ENCODE data around the gene KDM6A.

GRCh38 chrX:44897539-44897938, 24.6 kb downstream of the KDM6A start:
- TF ChIP-seq, protein P1, sequence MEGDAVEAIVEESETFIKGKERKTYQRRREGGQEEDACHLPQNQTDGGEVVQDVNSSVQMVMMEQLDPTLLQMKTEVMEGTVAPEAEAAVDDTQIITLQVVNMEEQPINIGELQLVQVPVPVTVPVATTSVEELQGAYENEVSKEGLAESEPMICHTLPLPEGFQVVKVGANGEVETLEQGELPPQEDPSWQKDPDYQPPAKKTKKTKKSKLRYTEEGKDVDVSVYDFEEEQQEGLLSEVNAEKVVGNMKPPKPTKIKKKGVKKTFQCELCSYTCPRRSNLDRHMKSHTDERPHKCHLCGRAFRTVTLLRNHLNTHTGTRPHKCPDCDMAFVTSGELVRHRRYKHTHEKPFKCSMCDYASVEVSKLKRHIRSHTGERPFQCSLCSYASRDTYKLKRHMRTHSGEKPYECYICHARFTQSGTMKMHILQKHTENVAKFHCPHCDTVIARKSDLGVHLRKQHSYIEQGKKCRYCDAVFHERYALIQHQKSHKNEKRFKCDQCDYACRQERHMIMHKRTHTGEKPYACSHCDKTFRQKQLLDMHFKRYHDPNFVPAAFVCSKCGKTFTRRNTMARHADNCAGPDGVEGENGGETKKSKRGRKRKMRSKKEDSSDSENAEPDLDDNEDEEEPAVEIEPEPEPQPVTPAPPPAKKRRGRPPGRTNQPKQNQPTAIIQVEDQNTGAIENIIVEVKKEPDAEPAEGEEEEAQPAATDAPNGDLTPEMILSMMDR (IDR thresholded peaks at IDR 0.05): no peak
- TF ChIP-seq POLR2A (IDR thresholded peaks at IDR 0.05): no peak

Data from esophagus squamous epithelium (tissue), 4 donors.